ENCODE results near the gene FAM153A. TPM values are rescaled to one million over a fixed set of nuclear protein-coding genes. Genes with fewer than 3 reads are reported as not detected.
"Not testable (repeated sequence)": the region's sequence is repeated elsewhere in the genome, so short reads cannot be mapped to it uniquely, and the experiment has no call there.

FAM153A gene
- not detected in 2 replicates for total RNA-seq (2014; rRNA removed; shearing (Covaris generic))

GRCh38 chr5:177782792-177783633, at the start of gene FAM153A:
Gene FAM153A, minus strand, starts transcription at chr5:177782899.
- not testable (repeated sequence) for DNase-seq (ENCODE audit: low spot score)

- not testable (repeated sequence) for DNase-seq (ENCODE audit: low spot score)
These were observed 49.6 kb upstream of the FAM153A start for GRCh38 chr5:177832287-177832686.

- not testable (repeated sequence) for DNase-seq (ENCODE audit: low spot score)
These were observed 43.4 kb upstream of the FAM153A start for GRCh38 chr5:177826073-177826472.

- not testable (repeated sequence) for DNase-seq (ENCODE audit: low spot score)
These were observed 42.1 kb upstream of the FAM153A start for GRCh38 chr5:177824776-177825175.

GRCh38 chr5:177822489-177822888, 39.8 kb upstream of the FAM153A start:
- DNase-seq (ENCODE audit: low spot score), result not testable (repeated sequence)

- DNase-seq (ENCODE audit: low spot score), result not testable (repeated sequence)
These were observed 37.0 kb upstream of the FAM153A start for GRCh38 chr5:177819664-177820063.

GRCh38 chr5:177812814-177813425, 30.2 kb upstream of the FAM153A start:
- not testable (repeated sequence) for DNase-seq (ENCODE audit: low spot score)

GRCh38 chr5:177812160-177812743, 29.6 kb upstream of the FAM153A start:
- DNase-seq (ENCODE audit: low spot score), result not testable (repeated sequence)

GRCh38 chr5:177809209-177809913, 26.7 kb upstream of the FAM153A start:
- not testable (repeated sequence) for DNase-seq (ENCODE audit: low spot score)

- DNase-seq (ENCODE audit: low spot score), result not testable (repeated sequence)
These were observed 25.7 kb upstream of the FAM153A start for GRCh38 chr5:177808420-177808819.

GRCh38 chr5:177807265-177807664, 24.6 kb upstream of the FAM153A start:
- not testable (repeated sequence) for DNase-seq (ENCODE audit: low spot score)

- not testable (repeated sequence) for DNase-seq (ENCODE audit: low spot score)
These were observed 18.7 kb upstream of the FAM153A start for GRCh38 chr5:177801427-177801826.

- not testable (repeated sequence) for DNase-seq (ENCODE audit: low spot score)
These were observed 15.6 kb upstream of the FAM153A start for GRCh38 chr5:177798237-177798840.

- not testable (repeated sequence) for DNase-seq (ENCODE audit: low spot score)
These were observed 10.6 kb upstream of the FAM153A start for GRCh38 chr5:177793272-177793671.

GRCh38 chr5:177791649-177792048, 8.9 kb upstream of the FAM153A start:
- not testable (repeated sequence) for DNase-seq (ENCODE audit: low spot score)

GRCh38 chr5:177782169-177782568, 530 bp downstream of the FAM153A start:
- not testable (repeated sequence) for DNase-seq (ENCODE audit: low spot score)

- not testable (repeated sequence) for DNase-seq (ENCODE audit: low spot score)
These were observed 11.5 kb downstream of the FAM153A start for GRCh38 chr5:177771206-177771605.

- DNase-seq (ENCODE audit: low spot score), result not testable (repeated sequence)
These were observed 12.1 kb downstream of the FAM153A start for GRCh38 chr5:177770646-177771045.

GRCh38 chr5:177763737-177764508, 18.8 kb downstream of the FAM153A start:
- not testable (repeated sequence) for DNase-seq (ENCODE audit: low spot score)

GRCh38 chr5:177760954-177761353, 21.7 kb downstream of the FAM153A start:
- DNase-seq (ENCODE audit: low spot score), result not testable (repeated sequence)

Measured in A172 (cell line).